Measurements from ENCODE around the gene SLC5A10.
"Not testable (repeated sequence)": the region's sequence is repeated elsewhere in the genome, so short reads cannot be mapped to it uniquely, and the experiment has no call there.

Gene SLC5A10

DNA sequence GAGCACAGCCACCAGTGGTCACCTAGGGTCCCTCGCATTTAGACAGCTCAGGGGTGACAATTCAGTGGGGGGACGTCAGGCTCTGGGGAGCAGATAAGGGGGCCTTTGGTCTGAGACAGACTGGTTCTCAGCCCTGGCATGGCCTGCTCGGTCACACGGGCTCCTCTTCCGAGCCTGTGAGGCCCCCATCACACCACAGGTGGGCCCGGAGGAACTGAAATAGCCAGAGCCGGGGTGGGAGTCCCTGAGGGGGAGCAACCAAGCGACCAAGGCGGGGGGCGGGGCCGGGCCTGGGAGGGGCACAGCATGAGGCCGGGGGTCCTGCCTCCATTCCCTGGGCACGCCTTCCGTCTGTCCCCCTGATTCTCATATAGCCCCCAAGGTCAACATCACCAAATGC is 90.4 kb downstream of the SLC5A10 start:
- not testable (repeated sequence) for DNase-seq (ENCODE audit: low spot score)

DNA sequence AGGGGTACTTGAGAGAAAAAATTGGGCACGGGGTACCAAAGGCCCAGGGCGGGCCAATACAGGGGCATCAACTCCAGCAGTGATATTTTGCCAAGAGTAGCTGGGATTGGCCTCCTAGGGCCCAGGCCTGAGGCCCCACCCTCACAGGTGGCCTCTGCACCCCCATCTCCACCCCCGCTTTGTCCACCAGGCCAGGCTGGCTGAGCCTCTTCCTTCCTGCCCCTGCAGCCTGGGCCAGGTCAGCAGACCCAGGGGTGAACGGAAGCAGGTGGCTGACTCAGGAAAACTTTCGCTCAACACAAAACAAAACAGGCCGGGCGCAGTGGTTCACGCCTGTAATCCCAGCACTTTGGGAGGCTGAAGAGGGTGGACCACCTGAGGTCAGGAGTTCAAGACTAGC is 91.1 kb downstream of the SLC5A10 start:
- not testable (repeated sequence) for DNase-seq (ENCODE audit: low spot score)

DNA sequence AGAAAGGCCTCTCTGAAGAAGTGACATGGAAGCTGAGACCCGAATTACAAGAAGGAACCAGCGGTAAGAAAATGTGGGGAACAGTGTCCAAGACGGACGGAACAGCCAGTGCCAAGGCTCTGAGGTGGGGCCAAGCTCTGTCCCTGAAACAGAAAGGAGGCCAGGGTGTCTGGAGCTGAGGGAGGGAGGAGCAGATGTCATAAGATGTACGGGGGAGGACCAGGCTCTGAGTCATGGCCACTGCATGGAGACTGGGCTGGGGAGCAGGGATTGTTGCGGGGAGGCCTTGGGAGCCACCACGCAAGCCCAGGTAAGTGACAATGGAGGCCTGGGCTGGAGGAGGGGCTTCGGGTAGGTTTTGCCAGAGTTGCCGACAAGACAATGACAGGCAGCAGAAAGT is 92.7 kb downstream of the SLC5A10 start:
- DNase-seq (ENCODE audit: low spot score): not testable (repeated sequence)

DNA sequence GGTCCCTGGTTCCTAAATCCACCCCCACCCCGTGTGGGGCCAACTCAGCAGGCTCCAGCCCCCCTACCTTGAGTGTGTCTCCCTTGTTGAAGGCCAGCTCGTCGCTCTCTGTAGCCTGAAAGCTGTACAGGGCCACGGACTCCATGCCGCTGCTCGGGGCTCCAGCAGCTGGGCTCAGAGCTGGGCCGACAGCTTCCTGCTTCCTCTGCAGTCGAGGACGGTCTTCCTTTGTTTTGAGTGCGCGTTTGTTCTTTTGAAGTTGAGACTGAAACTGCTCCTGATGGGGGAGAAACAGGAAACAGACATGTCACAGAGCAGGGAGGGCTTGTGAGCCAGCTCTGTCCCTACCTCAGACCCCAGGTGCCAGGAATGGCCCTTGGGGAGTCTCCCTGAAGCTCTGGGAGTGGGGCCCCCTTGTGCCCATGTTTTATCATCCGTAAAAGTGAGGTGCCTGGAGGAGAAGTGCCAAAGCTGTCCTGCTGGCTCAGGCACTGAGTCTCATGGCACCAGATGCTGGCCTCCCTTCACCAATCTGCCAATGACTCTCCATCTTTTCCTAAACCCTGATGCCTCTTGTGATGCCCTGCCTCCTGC is 94.9 kb downstream of the SLC5A10 start, which contains the start of gene GRAP:
GRAP (minus strand) TSS at position 176 of the 594 bp plus-strand sequence; CDS start at position 145, 31 bp downstream.
- DNase-seq (ENCODE audit: low spot score): not testable (repeated sequence)

DNA sequence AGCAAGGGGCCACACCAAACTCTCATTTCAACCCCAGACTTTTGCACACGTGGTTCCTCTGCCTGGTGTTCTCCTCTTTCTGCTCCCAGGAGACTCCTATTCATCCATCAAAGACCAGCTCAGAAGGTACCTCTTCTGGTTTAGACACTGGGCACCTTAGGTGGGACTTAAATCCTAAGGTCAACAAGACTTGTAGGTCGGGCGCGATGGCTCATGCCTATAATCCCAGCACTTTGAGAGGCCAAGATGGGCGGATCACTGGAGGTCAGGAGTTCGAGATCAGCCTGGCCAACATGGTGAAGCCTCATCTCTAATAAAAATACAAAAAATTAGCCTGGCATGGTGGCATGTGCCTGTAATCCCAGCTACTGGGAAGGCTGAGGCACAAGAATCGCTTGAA is 95.5 kb downstream of the SLC5A10 start:
- not testable (repeated sequence) for DNase-seq (ENCODE audit: low spot score)

DNA sequence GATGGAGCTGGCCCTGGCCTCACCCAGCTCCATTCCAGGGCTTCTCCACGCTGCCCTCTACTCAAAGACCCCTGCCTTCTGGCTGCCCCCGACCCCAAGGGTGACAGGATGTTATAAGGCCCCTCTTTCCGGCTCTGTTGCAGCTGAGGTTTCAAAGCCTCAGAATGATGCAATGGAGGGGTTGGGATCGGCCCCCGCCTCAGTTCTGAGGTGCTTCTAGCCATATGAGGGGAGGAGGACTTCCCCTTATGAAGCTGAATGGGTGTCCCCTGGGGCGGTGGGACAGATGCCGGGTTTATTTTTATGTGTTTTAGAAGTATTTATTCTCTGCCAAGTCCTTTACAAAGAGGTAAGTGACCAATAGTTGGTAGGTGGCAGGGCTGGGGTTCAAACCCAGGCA is 96.9 kb downstream of the SLC5A10 start:
- DNase-seq (ENCODE audit: low spot score): not testable (repeated sequence)

DNA sequence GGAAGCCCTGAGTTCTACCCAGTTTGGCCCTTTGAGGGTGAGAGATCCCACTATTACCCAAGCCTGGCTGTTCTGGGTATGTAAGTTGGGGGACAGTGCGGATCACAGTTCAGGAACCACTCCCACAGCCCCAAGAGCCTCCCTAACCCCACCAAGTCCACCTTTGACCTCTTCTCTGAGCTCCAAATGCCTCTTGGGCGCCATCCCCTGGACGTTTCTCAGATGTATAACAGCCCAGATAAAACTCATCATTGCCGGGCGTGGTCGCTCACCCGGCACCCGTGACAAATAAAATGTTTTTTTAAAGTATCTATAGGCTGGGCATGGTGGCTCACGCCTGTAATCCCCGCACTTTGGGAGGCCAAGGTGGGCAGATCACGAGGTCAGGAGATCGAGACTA is 103.5 kb downstream of the SLC5A10 start:
- not testable (repeated sequence) for DNase-seq (ENCODE audit: low spot score)

DNA sequence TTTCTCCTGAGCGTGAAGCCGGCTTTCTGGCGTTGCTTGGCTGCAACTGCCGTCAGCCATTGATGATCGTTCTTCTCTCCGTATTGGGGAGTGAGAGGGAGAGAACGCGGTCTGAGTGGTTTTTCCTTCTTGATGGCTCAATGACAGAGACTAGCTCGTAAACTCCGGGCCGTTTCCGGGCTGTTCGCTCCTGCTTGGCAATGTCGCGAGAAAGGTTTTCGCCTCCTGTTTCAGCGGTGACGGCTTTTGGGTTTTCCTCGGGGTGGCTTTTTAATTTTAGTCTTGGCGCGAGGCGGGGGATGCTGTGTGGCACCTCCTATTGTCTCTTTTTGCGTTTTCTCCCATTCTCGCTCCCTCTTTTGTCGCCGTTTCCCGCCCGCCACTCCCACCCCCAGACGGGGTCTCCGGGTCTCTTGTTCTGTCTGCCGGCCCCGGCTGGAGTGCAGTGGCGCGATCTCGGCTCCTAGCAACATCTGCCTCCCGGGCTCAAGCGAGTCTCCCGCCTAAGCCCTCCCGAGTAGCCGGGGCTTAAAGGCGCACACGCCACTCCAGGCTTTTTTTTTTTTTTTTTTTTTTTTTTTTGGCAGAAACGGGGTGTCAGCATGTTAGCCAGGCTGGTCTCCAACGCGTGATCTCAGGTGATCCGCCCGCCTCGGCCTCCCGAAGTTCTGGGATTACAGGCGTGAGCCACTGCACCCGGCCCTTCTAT is 110.2 kb downstream of the SLC5A10 start:
- peak; percentile 61 for DNase-seq (ENCODE audit: low spot score)

DNA sequence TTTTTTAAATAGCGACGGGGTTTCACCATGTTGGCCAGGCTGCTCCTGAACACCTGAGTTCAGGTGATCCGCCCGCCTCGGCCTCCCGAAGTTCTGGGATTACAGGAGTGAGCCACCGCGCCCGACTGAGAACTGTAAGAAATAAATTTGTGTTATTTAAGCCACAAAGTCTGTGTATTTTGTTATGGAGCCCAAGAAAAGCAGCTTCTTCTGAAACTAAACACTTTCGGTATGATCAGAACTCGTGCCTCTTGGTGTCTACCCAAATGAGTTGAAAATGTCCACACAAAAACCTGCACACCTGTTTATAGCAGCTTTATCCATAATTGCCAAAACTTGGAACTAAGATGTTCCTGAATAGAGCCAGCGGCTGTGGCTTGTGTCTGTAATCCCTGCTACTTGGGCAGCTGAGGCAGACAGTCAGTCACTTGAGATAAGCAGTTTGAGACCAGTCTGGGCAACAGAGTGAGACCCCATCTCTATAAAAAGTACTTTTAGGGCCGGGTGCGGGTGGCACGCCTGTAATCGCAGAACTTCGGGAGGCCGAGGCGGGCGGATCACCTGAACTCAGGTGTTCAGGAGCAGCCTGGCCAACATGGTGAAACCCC is 110.9 kb downstream of the SLC5A10 start:
- not testable (repeated sequence) for DNase-seq (ENCODE audit: low spot score)

DNA sequence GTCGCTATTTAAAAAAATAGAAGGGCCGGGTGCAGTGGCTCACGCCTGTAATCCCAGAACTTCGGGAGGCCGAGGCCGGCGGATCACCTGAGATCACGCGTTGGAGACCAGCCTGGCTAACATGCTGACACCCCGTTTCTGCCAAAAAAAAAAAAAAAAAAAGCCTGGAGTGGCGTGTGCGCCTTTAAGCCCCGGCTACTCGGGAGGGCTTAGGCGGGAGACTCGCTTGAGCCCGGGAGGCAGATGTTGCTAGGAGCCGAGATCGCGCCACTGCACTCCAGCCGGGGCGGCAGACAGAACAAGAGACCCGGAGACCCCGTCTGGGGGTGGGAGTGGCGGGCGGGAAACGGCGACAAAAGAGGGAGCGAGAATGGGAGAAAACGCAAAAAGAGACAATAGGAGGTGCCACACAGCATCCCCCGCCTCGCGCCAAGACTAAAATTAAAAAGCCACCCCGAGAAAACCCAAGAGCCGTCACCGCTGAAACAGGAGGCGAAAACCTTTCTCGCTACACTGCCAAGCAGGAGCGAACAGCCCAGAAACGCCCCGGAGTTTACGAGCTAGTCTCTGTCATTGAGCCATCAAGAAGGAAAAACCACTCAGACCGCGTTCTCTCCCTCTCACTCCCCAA is 111.5 kb downstream of the SLC5A10 start:
- DNase-seq (ENCODE audit: low spot score): peak; percentile 75

DNA sequence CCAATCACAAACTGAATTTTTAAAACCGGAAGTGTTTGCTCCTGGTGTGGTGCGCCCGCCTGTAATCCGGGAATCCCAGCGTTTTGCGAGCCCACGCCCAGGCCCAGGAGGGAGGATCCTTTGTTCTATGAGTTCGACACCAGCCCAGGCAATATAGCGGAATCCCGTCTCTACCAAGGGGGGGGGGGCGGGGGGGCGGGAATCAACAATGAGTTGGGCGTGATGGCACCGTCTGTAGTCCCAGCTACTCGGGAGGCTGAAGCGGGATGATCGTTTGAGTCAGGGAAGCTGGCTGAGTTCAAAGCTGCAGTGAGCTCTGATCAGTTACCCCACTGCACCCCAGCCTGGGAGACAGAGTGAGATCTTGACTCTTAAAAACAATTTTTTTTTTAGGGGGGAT is 112.4 kb downstream of the SLC5A10 start:
- DNase-seq (ENCODE audit: low spot score): not testable (repeated sequence)

DNA sequence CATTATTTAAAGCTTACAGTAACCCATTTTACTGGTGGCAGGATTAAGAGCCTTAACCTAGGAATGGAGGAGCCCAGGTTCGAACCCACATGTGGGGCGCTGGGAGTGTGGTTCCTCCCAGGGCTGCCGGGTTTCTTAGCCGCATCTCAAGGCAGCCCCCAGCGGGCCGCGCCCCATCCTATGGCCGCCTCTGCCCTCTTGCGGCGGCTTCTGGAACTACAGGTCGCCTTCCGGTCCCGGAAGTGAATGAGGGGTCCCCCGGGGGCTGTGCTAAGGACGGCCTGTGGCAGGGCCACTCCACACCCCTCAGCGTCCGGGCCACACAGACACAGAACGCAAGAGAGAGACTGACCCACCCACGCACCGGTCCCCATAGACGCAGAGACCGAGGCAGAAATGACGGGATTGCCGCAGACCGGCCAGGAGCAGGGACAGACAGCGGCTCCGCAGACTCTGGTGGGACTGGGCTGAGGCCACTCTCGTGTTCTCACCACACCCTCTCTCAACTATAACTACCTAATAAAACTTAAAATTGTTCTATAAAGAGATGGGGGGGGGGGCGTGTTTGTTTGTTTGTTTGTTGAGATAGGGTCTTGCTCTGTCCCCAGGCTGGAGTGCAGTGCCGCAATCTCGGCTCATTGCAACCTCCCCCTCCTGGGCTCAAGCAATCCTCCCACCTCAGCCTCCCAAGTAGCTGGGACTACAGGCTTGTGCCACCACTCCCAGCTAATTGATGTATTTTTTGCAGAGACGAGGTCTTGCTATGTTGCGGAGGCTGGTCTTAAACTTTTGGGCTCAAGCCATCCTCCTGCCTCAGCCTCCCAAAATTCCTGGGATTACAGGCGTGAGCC is 118.6 kb downstream of the SLC5A10 start:
- not testable (repeated sequence) for DNase-seq (ENCODE audit: low spot score)

Measured in CD4-positive, alpha-beta T cell treated with Interleukin-15 for 4 hours (primary cell).